OCI-LY3 (cell line): ENCODE data around the gene ANO4.

Experiments used
- CTCF ChIP-seq: fragments of 200-600, 300-600 bp; sonication (generic); IDR thresholded peaks from 2 replicates; pipeline ENCODE4 v1.5.1; 2014; ENCODE audit warnings: antibody characterized with exemption, low read length, low read depth
- EZH2phosphoT487 ChIP-seq: fragments of 200-600 bp; shearing (Covaris generic); IDR thresholded peaks from 2 replicates; pipeline ENCODE4 v1.6.1; 2018; ENCODE audit warnings: antibody characterized with exemption, mixed run types, low read depth

- no peak for TF ChIP-seq EZH2phosphoT487
- no peak for TF ChIP-seq CTCF
Observed at GRCh38 chr12:100753837-100754236, 40.7 kb upstream of the ANO4 start.
